ENCODE measurements around the gene CCDC8. TPM values are rescaled to one million over a fixed set of nuclear protein-coding genes. Genes with fewer than 3 reads are reported as not detected.

The CCDC8 gene
- total RNA-seq, 2 donors from 2014 or later, result 20.4 to 32.7 TPM

DNA sequence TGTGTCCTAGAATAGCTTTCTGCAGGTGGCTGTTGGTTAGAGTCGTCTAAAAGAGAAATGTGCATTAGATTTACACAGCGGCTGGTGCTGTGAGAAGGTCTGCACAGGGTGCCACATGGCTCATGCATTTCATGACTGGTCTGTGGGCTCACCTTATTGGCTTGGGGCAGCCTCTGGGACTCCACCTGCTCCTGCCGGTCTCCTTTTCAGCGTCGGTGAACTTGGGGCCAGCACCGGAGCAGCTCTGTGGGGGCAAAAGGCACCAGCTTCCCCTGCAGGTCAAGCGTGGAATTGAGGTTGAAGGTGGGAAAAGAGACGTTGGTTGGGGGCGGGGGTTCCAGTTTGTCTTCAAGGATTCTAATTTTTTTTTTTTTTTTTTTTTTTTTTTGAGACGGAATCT, 18.5 kb upstream of the CCDC8 start:
- 64% methylated on average over 10 of the region's 10 CpGs for WGBS
- H3K27me3 ChIP-seq (replicated peaks; ENCODE audit: insufficient read depth), result no peaks in the 10 kb centered on the region
- H3K4me1 ChIP-seq (replicated peaks), result no peaks in the 10 kb centered on the region
- H3K4me3 ChIP-seq, result no peak overlapping the region
- no peaks in the 10 kb centered on the region for H3K36me3 ChIP-seq
- TF ChIP-seq POLR2A (IDR thresholded peaks at IDR 0.05) (no peak), POLR2AphosphoS5 (IDR thresholded peaks at IDR 0.05) (no peak)
- TF ChIP-seq, protein P1, sequence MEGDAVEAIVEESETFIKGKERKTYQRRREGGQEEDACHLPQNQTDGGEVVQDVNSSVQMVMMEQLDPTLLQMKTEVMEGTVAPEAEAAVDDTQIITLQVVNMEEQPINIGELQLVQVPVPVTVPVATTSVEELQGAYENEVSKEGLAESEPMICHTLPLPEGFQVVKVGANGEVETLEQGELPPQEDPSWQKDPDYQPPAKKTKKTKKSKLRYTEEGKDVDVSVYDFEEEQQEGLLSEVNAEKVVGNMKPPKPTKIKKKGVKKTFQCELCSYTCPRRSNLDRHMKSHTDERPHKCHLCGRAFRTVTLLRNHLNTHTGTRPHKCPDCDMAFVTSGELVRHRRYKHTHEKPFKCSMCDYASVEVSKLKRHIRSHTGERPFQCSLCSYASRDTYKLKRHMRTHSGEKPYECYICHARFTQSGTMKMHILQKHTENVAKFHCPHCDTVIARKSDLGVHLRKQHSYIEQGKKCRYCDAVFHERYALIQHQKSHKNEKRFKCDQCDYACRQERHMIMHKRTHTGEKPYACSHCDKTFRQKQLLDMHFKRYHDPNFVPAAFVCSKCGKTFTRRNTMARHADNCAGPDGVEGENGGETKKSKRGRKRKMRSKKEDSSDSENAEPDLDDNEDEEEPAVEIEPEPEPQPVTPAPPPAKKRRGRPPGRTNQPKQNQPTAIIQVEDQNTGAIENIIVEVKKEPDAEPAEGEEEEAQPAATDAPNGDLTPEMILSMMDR (IDR thresholded peaks at IDR 0.05), result no peak
- DNase-seq (ENCODE audit: low spot score), result no peak
- intact Hi-C loops (cut with DNase I), result no loop called here
- H3K27ac ChIP-seq, result no peak overlapping the region
- no peaks in the 10 kb centered on the region for H3K9me3 ChIP-seq

DNA sequence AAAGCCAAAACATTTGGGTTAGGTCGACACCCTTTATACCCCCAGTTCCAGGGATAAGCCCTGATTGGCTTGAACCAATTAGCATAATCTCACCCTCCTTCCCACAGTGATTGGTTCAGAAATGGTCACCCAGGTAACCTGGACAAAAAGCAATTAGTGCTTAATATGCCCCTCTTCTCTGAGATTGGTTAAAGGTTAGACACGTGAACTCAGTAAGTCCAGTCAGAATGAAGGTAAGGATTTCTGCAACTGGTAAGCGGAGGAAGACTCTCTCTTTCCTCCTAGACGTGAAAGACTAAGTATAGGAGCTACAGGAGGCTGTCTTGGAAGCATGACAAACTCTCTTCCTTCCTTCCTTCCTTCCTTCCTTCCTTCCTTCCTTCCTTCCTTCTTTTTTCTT, 16.6 kb upstream of the CCDC8 start:
- Histone ChIP-seq H3K4me1 (replicated peaks) (no peaks in the 10 kb centered on the region), H3K36me3 (no peaks in the 10 kb centered on the region), H3K27ac (no peak overlapping the region), H3K27me3 (replicated peaks; ENCODE audit: insufficient read depth) (no peaks in the 10 kb centered on the region), H3K4me3 (no peak overlapping the region), H3K9me3 (no peaks in the 10 kb centered on the region)
- 85% methylated on average over 4 of the region's 4 CpGs for WGBS
- intact Hi-C loops (cut with DNase I), result no loop called here
- no peak for TF ChIP-seq POLR2AphosphoS5 (IDR thresholded peaks at IDR 0.05)
- TF ChIP-seq POLR2A (IDR thresholded peaks at IDR 0.05), result no peak
- TF ChIP-seq, protein P1 (IDR thresholded peaks at IDR 0.05), result no peak
- no peak for DNase-seq (ENCODE audit: low spot score)

DNA sequence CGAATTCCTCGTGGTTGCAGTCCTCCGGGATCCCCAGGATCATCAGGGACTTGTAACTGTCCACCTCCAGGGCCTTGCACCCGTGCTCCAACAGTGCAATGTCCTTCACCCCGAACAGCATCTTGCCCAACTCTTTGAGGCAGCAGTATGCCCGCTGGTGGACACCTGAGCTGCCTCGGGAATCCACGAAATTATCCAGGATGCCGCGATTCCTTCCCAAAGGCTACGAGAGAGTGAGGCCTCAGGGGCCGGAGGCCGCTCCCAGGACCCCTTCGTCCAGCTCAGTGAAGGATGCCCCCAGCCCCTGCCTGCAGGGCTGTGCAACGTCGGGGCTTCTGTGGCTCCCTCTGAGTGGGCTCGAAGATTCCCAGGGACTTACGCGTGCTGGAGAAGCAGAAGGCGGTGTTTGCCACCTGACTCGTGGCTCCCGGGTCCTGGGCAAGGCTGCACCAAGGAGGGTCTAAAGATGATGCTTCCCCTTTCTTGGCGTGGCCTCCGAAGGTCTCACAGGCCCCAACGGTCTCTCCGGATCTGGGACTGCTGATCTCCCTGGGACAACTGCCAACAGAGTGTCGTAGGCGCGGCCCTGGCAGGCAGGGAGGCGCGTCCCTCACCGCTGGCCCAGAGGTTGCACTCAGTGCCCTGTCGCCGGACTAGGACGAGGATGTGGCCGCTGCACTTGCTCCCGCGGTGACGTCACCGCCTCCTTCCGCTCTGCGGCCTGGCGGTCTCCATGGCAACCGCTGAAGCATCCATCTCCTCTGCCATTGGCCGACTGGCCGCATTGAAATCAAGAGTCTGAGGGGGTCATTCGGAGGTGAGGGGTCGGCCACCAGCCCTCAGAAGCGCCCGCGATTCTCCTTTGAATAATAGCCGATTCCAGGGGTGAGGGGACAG, 15.1 kb upstream of the CCDC8 start, which contains the start of gene PNMA8C:
PNMA8C (minus strand) TSS at position 698 of the 897 bp plus-strand sequence; CDS start at position 121, 577 bp downstream.
- no peaks in the 10 kb centered on the region for H3K4me1 ChIP-seq (replicated peaks)
- no peaks in the 10 kb centered on the region for H3K27me3 ChIP-seq (replicated peaks; ENCODE audit: insufficient read depth)
- no peaks in the 10 kb centered on the region for H3K9me3 ChIP-seq
- H3K36me3 ChIP-seq, result no peaks in the 10 kb centered on the region
- TF ChIP-seq POLR2AphosphoS5 (IDR thresholded peaks at IDR 0.05) (no peak), POLR2A (IDR thresholded peaks at IDR 0.05) (no peak)
- TF ChIP-seq, protein P1 (IDR thresholded peaks at IDR 0.05), result no peak
- H3K4me3 ChIP-seq, result no peak within 1 kb of the TSS
- intact Hi-C loops (cut with DNase I), result no loop called here
- H3K27ac ChIP-seq, result no peak within 1 kb of the TSS
- WGBS, result 32% methylated on average over 49 of the region's 52 CpGs
- no peak for DNase-seq (ENCODE audit: low spot score)

DNA sequence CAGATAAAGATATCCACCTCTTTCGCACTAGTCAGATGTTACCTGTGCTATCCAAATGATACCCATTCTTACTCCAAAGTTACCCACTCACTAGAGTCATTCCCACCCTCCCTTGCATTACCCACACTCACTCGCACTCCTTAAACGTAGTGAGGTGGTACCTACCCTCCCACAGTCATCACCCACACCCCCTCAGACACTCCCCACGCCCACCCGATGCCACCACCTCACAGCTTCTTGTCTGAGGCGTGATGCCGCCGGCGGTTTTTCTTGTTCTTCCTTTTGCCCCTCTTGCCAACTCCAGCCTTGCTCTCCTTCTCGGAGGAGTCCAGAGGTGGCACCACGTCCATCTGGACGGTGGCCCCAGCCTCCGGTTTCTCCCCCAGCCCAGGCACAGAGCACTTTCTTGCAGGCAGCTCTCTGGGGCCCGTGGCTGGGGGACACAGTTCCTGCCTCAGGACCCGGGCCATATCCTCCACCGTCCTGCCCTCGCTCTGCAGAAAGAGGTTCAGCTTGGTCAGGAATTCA, 14.2 kb upstream of the CCDC8 start:
- no peak overlapping the region for H3K4me3 ChIP-seq
- no peaks in the 10 kb centered on the region for H3K9me3 ChIP-seq
- no peaks in the 10 kb centered on the region for H3K36me3 ChIP-seq
- TF ChIP-seq POLR2AphosphoS5 (IDR thresholded peaks at IDR 0.05) (no peak), POLR2A (IDR thresholded peaks at IDR 0.05) (no peak)
- TF ChIP-seq, protein P1 (IDR thresholded peaks at IDR 0.05), result no peak
- H3K27ac ChIP-seq, result no peak overlapping the region
- H3K4me1 ChIP-seq (replicated peaks), result no peaks in the 10 kb centered on the region
- no peak for DNase-seq (ENCODE audit: low spot score)
- WGBS, result 80% methylated on average over 17 of the region's 17 CpGs
- intact Hi-C loops (cut with DNase I), result no loop called here
- no peaks in the 10 kb centered on the region for H3K27me3 ChIP-seq (replicated peaks; ENCODE audit: insufficient read depth)
